CD14-positive monocyte (primary cell): ENCODE results near the gene EML1. TPM values are rescaled to one million over a fixed set of nuclear protein-coding genes. Genes with fewer than 3 reads are reported as not detected.

Experiments
- DNase-seq, 3 donors: peaks; one replicate each; pipeline ENCODE4 v3.0.0-alpha.2; 2011 to 2022
- H2AFZ ChIP-seq: 2 replicates; pipeline ENCODE4 v1.6.0; 2012; ENCODE audit warnings: mild to moderate bottlenecking, low read depth, low read length, inconsistent platforms; ENCODE audit not compliant: insufficient read depth, poor library complexity, severe bottlenecking
- H3K27ac ChIP-seq, 2 donors: 1 replicate in 1 of 2; 2 replicates in 1 of 2; pipeline ENCODE4 v1.5.1; 2012 to 2013; ENCODE audit warnings: low read length in 2 of 2, control low read depth in 1 of 2, inconsistent platforms in 1 of 2, low read depth in 1 of 2, mild to moderate bottlenecking in 1 of 2
- H3K27me3 ChIP-seq, 2 donors: one replicate each; pipeline versions ENCODE4 v1.6.0 to v1.6.1; 2011 to 2013; ENCODE audit warnings: low read length in 2 of 2; ENCODE audit not compliant: control insufficient read depth in 2 of 2, insufficient read depth in 2 of 2
- H3K36me3 ChIP-seq, 2 donors: replicated peaks in 1 of 2; 1 replicate in 1 of 2; 2 replicates in 1 of 2; pipeline versions ENCODE4 v1.5.1 to v1.6.1; 2012 to 2013; ENCODE audit warnings: low read length in 2 of 2, control low read depth in 1 of 2, inconsistent platforms in 1 of 2, mild to moderate bottlenecking in 1 of 2; ENCODE audit not compliant: insufficient read depth in 2 of 2, control insufficient read depth in 1 of 2
- H3K4me1 ChIP-seq, 2 donors: 1 replicate in 1 of 2; 2 replicates in 1 of 2; pipeline versions ENCODE4 v1.5.1 to v1.6.1; 2012 to 2013; ENCODE audit warnings: low read length in 2 of 2, control low read depth in 1 of 2, inconsistent platforms in 1 of 2, mild to moderate bottlenecking in 1 of 2, moderate library complexity in 1 of 2; ENCODE audit not compliant: insufficient read depth in 2 of 2, control insufficient read depth in 1 of 2
- H3K4me2 ChIP-seq: replicated peaks from 2 replicates; pipeline ENCODE3; 2012; ENCODE audit warnings: low read length, moderate library complexity, mild to moderate bottlenecking; ENCODE audit not compliant: poor library complexity, severe bottlenecking; ENCODE audit errors: extremely low read depth
- H3K4me3 ChIP-seq, 3 experiments: fragments of 200-600 bp in 1 of 3; sonication (generic) in 1 of 3; replicated peaks in 1 of 3; 1 replicate in 2 of 3; 2 replicates in 1 of 3; pipeline ENCODE4 v1.5.1; 2011 to 2013; ENCODE audit warnings: low read length in 3 of 3, mild to moderate bottlenecking in 3 of 3, control low read depth in 2 of 3, low read depth in 2 of 3, inconsistent platforms in 1 of 3, moderate library complexity in 1 of 3
- H3K79me2 ChIP-seq: 2 replicates; pipeline ENCODE4 v1.6.0; 2012; ENCODE audit warnings: mild to moderate bottlenecking, control low read depth, inconsistent platforms, low read length, moderate library complexity; ENCODE audit not compliant: insufficient read depth
- H3K9ac ChIP-seq: 2 replicates; pipeline ENCODE4 v1.6.0; 2017; ENCODE audit warnings: low read length, mild to moderate bottlenecking; ENCODE audit not compliant: insufficient read depth, poor library complexity, severe bottlenecking
- H3K9me3 ChIP-seq, 2 donors: replicated peaks in 1 of 2; 1 replicate in 1 of 2; 2 replicates in 1 of 2; pipeline versions ENCODE4 v1.5.1 to v1.6.1; 2012 to 2013; ENCODE audit warnings: low read length in 2 of 2, control low read depth in 1 of 2; ENCODE audit not compliant: control insufficient read depth in 1 of 2, insufficient read depth in 1 of 2
- H4K20me1 ChIP-seq: 2 replicates; pipeline ENCODE4 v1.6.0; 2012; ENCODE audit warnings: mild to moderate bottlenecking, low read length, control low read depth, moderate library complexity; ENCODE audit not compliant: insufficient read depth
- H3K27ac Mint-ChIP-seq, 7 donors: one replicate each; pipeline ENCODE4 v1.8.0; 2020; ENCODE audit warnings: mild to moderate bottlenecking in 7 of 7, mixed read lengths in 7 of 7, moderate library complexity in 6 of 7, inconsistent platforms in 2 of 7
- H3K27me3 Mint-ChIP-seq, 3 donors: one replicate each; pipeline ENCODE4 v1.8.0; 2021 to 2022; ENCODE audit warnings: low read depth in 3 of 3, mild to moderate bottlenecking in 3 of 3, mixed read lengths in 3 of 3, moderate library complexity in 3 of 3, inconsistent platforms in 1 of 3
- H3K36me3 Mint-ChIP-seq, 2 donors: one replicate each; pipeline ENCODE4 v1.8.0; 2020; ENCODE audit warnings: mixed read lengths in 2 of 2, inconsistent platforms in 1 of 2, mild to moderate bottlenecking in 1 of 2
- H3K4me1 Mint-ChIP-seq: one replicate; pipeline ENCODE4 v1.8.0; 2020; ENCODE audit warnings: mild to moderate bottlenecking, mixed read lengths
- H3K4me3 Mint-ChIP-seq, 2 donors: one replicate each; pipeline ENCODE4 v1.8.0; 2020; ENCODE audit warnings: mild to moderate bottlenecking in 2 of 2, mixed read lengths in 2 of 2, moderate library complexity in 1 of 2
- H3K9me3 Mint-ChIP-seq, 7 donors: one replicate each; pipeline ENCODE4 v1.8.0; 2020 to 2022; ENCODE audit warnings: mixed read lengths in 7 of 7, mild to moderate bottlenecking in 6 of 7, moderate library complexity in 6 of 7, inconsistent platforms in 2 of 7
- CTCF ChIP-seq: fragments of 200-600 bp; IDR thresholded peaks from one replicate; pipeline ENCODE4 v1.8.0; 2022; ENCODE audit warnings: antibody characterized with exemption, mild to moderate bottlenecking
- WGBS: methylation state at CpG from one replicate; pipeline ENCODE4 v1.1.5; 2013; ENCODE audit warnings: missing lambda C conversion rate; ENCODE audit not compliant: insufficient coverage; 5-methylcytosine and 5-hydroxymethylcytosine counted together
- intact Hi-C, 2 donors: fragments of 100-400 bp; cut with micrococcal nuclease; formaldehyde crosslinking; loops; one replicate each; pipeline versions ENCODE4 v1.15.0 to v1.15.1; 2023
- polyA plus RNA-seq, 3 donors: library from polyadenylated mRNA; depleted of rRNA in 1 of 3; unstranded in 2 of 3; stranded (reverse) in 1 of 3; fragments of 300-500 nt in 2 of 3; fragments of >200 nt in 1 of 3; fragmentation: Illumina TruSeq in 2 of 3; gene quantifications; 1 replicate in 2 of 3; 2 replicates in 1 of 3; pipeline ENCODE4 v1.2.3, GENCODE V29; 2012 to 2021

EML1 gene
- polyA plus RNA-seq, 3 donors, result not detected

- no peak overlapping the region for H3K4me3 ChIP-seq
- TF ChIP-seq CTCF, result no peak
- Mint-ChIP-seq H3K4me1 (no peaks in the 10 kb centered on the region), H3K9me3 (peaks cover 0 to 2% (median 0%) of the 10 kb centered on the region in 7 donors), H3K27ac (no peak overlapping the region), H3K27me3 (peaks cover 8 to 22% (median 16%) of the 10 kb centered on the region in 3 donors), H3K4me3 (no peak overlapping the region), H3K36me3 (no peaks in the 10 kb centered on the region)
- no peak overlapping the region for H3K4me2 ChIP-seq
- H3K27me3 ChIP-seq, result no peaks in the 10 kb centered on the region
- H3K9me3 ChIP-seq, result no peaks in the 10 kb centered on the region
- no peak overlapping the region for H2AFZ ChIP-seq
- DNase-seq, result no peak
- no peaks in the 10 kb centered on the region for H4K20me1 ChIP-seq
- WGBS, result 17% methylated on average over 1 of the region's 5 CpGs
- H3K9ac ChIP-seq, result no peak overlapping the region
- H3K79me2 ChIP-seq, result no peaks in the 10 kb centered on the region
- intact Hi-C loops, result no loop called here
- H3K36me3 ChIP-seq, result no peaks in the 10 kb centered on the region
- no peak overlapping the region for H3K27ac ChIP-seq
- no peaks in the 10 kb centered on the region for H3K4me1 ChIP-seq
Observed at GRCh38 chr14:99860219-99860618, 67.0 kb downstream of the EML1 start.

GRCh38 chr14:99862136-99862535 lies 68.9 kb downstream of the EML1 start:
- no peak overlapping the region for H2AFZ ChIP-seq
- WGBS, result no CpG with 5 or more reads among the region's 4 CpGs
- H3K27ac ChIP-seq, result no peak overlapping the region
- H3K4me3 Mint-ChIP-seq, result no peak overlapping the region
- intact Hi-C loops, result no loop called here
- H3K27me3 Mint-ChIP-seq, result peaks cover 11 to 18% (median 11%) of the 10 kb centered on the region in 3 donors
- peaks cover 0 to 2% of the 10 kb centered on the region in 2 donors for H3K27me3 ChIP-seq
- no peak overlapping the region for H3K4me2 ChIP-seq
- no peaks in the 10 kb centered on the region for H4K20me1 ChIP-seq
- H3K36me3 Mint-ChIP-seq, result no peaks in the 10 kb centered on the region
- no peak for TF ChIP-seq CTCF
- H3K9me3 ChIP-seq, result no peaks in the 10 kb centered on the region
- H3K79me2 ChIP-seq, result no peaks in the 10 kb centered on the region
- no peaks in the 10 kb centered on the region for H3K36me3 ChIP-seq
- H3K4me1 Mint-ChIP-seq, result no peaks in the 10 kb centered on the region
- no peak for DNase-seq
- no peak overlapping the region for H3K4me3 ChIP-seq
- H3K4me1 ChIP-seq, result no peaks in the 10 kb centered on the region
- H3K9me3 Mint-ChIP-seq, result peaks cover 0 to 2% (median 0%) of the 10 kb centered on the region in 7 donors
- H3K9ac ChIP-seq, result no peak overlapping the region
- peak overlapping the region in 1 of 7 donors; percentile 14 for H3K27ac Mint-ChIP-seq
